AG04449 (cell line): ENCODE measurements around the gene USP40.
"Not testable (repeated sequence)": the region's sequence is repeated elsewhere in the genome, so short reads cannot be mapped to it uniquely, and the experiment has no call there.

Experiments
- CTCF ChIA-PET: fragments of 350-600 bp; formaldehyde crosslinking; extraction: SDS; loops from one replicate; lab custom pipeline; 2021; ENCODE audit warnings: antibody characterized with exemption; lab: Yijun Ruan, JAX
- POLR2A ChIA-PET: fragments of 400-600, 350-600 bp; formaldehyde crosslinking; extraction: SDS; loops from one replicate; lab custom pipeline; 2020; ENCODE audit warnings: antibody characterized with exemption, inconsistent platforms; lab: Yijun Ruan, JAX
- DNase-seq: peaks from one replicate; pipeline ENCODE4 v3.0.0-alpha.2; 2010; ENCODE audit warnings: low read depth, low spot score
- H3K4me3 ChIP-seq: 2 replicates; pipeline ENCODE4 v1.5.1; 2011; ENCODE audit warnings: low read depth, mild to moderate bottlenecking, control low read depth, low read length
- CTCF ChIP-seq: IDR thresholded peaks from one replicate; pipeline ENCODE4 v1.5.1; 2011; ENCODE audit warnings: mild to moderate bottlenecking, moderate library complexity, low read length, control low read depth, inconsistent platforms; ENCODE audit not compliant: insufficient read depth; ENCODE audit errors: missing control alignments

Gene USP40

GRCh38 chr2:233602076-233602475, 35.5 kb upstream of the USP40 start:
- no peak for TF ChIP-seq CTCF
- no peak for DNase-seq
- H3K4me3 ChIP-seq, result no peak overlapping the region
- CTCF ChIA-PET, result interaction anchor here (1.1 kb wide), 1 partner anchor 17 kb away, joined by 3 read pairs; no protein-coding TSS in a partner anchor
- POLR2A ChIA-PET, result no interaction called here

GRCh38 chr2:233600386-233600785, 33.8 kb upstream of the USP40 start:
- no peak for DNase-seq
- H3K4me3 ChIP-seq, result no peak overlapping the region
- CTCF ChIA-PET, result no interaction called here
- POLR2A ChIA-PET, result no interaction called here
- no peak for TF ChIP-seq CTCF

- ChIA-PET POLR2A (no interaction called here), CTCF (no interaction called here)
- no peak for DNase-seq
- no peak overlapping the region for H3K4me3 ChIP-seq
- TF ChIP-seq CTCF, result no peak
These were observed 32.4 kb upstream of the USP40 start for GRCh38 chr2:233598952-233599351.

- DNase-seq, result no peak
- ChIA-PET POLR2A (no interaction called here), CTCF (no interaction called here)
- TF ChIP-seq CTCF, result no peak
- H3K4me3 ChIP-seq, result no peak overlapping the region
These were observed 30.9 kb upstream of the USP40 start for GRCh38 chr2:233597522-233597921.

GRCh38 chr2:233593201-233593600, 26.6 kb upstream of the USP40 start:
- H3K4me3 ChIP-seq, result no peak overlapping the region
- ChIA-PET CTCF (no interaction called here), POLR2A (no interaction called here)
- DNase-seq, result no peak
- TF ChIP-seq CTCF, result no peak

- POLR2A ChIA-PET, CTCF ChIA-PET, H3K4me3 ChIP-seq, DNase-seq: not testable (repeated sequence)
These were observed 26.1 kb upstream of the USP40 start for GRCh38 chr2:233592706-233593105.

GRCh38 chr2:233588400-233588799, 21.8 kb upstream of the USP40 start:
- no peak for DNase-seq
- no peak for TF ChIP-seq CTCF
- ChIA-PET POLR2A (no interaction called here), CTCF (no interaction called here)
- H3K4me3 ChIP-seq, result no peak overlapping the region
